ENCODE measurements around the gene ZCCHC7.
"Not testable (repeated sequence)": the region's sequence is repeated elsewhere in the genome, so short reads cannot be mapped to it uniquely, and the experiment has no call there.

Gene ZCCHC7

GRCh38 chr9:37297592-37297991 lies 177.2 kb downstream of the ZCCHC7 start:
- TF ChIP-seq, protein P1, sequence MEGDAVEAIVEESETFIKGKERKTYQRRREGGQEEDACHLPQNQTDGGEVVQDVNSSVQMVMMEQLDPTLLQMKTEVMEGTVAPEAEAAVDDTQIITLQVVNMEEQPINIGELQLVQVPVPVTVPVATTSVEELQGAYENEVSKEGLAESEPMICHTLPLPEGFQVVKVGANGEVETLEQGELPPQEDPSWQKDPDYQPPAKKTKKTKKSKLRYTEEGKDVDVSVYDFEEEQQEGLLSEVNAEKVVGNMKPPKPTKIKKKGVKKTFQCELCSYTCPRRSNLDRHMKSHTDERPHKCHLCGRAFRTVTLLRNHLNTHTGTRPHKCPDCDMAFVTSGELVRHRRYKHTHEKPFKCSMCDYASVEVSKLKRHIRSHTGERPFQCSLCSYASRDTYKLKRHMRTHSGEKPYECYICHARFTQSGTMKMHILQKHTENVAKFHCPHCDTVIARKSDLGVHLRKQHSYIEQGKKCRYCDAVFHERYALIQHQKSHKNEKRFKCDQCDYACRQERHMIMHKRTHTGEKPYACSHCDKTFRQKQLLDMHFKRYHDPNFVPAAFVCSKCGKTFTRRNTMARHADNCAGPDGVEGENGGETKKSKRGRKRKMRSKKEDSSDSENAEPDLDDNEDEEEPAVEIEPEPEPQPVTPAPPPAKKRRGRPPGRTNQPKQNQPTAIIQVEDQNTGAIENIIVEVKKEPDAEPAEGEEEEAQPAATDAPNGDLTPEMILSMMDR (IDR thresholded peaks at IDR 0.05; ENCODE audit: low read depth, low read length), result no peak
- no peak for DNase-seq (ENCODE audit: extremely low read depth, low read depth)

- no peak for DNase-seq (ENCODE audit: extremely low read depth, low read depth)
Observed at GRCh38 chr9:37300620-37301019, 180.2 kb downstream of the ZCCHC7 start.

GRCh38 chr9:37301042-37301853 lies 180.9 kb downstream of the ZCCHC7 start:
- TF ChIP-seq, protein P1 (IDR thresholded peaks at IDR 0.05; ENCODE audit: low read depth, low read length), result no peak
- no peak for DNase-seq (ENCODE audit: extremely low read depth, low read depth)

More at GRCh38 chr9:37300620-37301019, 180.2 kb downstream of the ZCCHC7 start:
- TF ChIP-seq, protein P1 (IDR thresholded peaks at IDR 0.05; ENCODE audit: low read depth, low read length), result no peak

DNA sequence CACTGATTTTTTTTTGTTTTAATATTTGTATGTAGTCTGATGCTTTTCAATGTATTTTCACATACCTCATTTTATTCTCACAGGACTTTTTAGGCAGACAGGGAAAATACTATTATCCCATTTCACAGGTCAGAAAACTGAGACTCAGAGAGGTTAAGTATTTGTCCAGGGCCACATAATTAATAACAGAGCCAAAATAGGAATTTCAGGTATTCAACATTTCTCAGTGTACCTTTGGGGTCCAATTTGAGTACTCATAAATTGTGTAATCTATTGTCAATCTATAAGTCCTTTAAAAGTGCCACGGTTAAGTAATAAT lies 181.4 kb downstream of the ZCCHC7 start:
- TF ChIP-seq, protein P1 (IDR thresholded peaks at IDR 0.05; ENCODE audit: low read depth, low read length), result no peak
- no peak for DNase-seq (ENCODE audit: extremely low read depth, low read depth)

- no peak for DNase-seq (ENCODE audit: extremely low read depth, low read depth)
- TF ChIP-seq, protein P1 (IDR thresholded peaks at IDR 0.05; ENCODE audit: low read depth, low read length), result no peak
Observed at GRCh38 chr9:37302277-37302676, 181.9 kb downstream of the ZCCHC7 start.

GRCh38 chr9:37303272-37303671 lies 182.9 kb downstream of the ZCCHC7 start:
- DNase-seq (ENCODE audit: extremely low read depth, low read depth), result not testable (repeated sequence)

- no peak for DNase-seq (ENCODE audit: extremely low read depth, low read depth)
- TF ChIP-seq, protein P1 (IDR thresholded peaks at IDR 0.05; ENCODE audit: low read depth, low read length), result peak; percentile 19
Observed at GRCh38 chr9:37309136-37309535, 188.8 kb downstream of the ZCCHC7 start.
